Small intestine (tissue), 7 donors: ENCODE measurements around the gene FOXJ3. TPM values are rescaled to one million over a fixed set of nuclear protein-coding genes. Genes with fewer than 3 reads are reported as not detected.
A peak's percentile ranks its signal among the peaks of the same experiment; 100 is the strongest.

Experiments used
- DNase-seq, 2 donors: peaks; one replicate each; pipeline versions ENCODE4 v3.0.0 to v3.0.0-alpha.2; 2013
- FAIRE-seq: peaks from 2 replicates; lab custom pipeline; 2012; peaks lifted over from hg19 to GRCh38; lab: Jason Lieb, UNC
- H3K27ac ChIP-seq, 3 donors: one replicate each; pipeline ENCODE4 v1.5.1; 2013; ENCODE audit warnings: low read length in 2 of 3, mild to moderate bottlenecking in 2 of 3, control low read depth in 1 of 3, inconsistent platforms in 1 of 3, low read depth in 1 of 3, moderate library complexity in 1 of 3
- H3K27me3 ChIP-seq, 3 donors: one replicate each; pipeline ENCODE4 v1.6.1; 2013; ENCODE audit warnings: low read length in 3 of 3, inconsistent platforms in 1 of 3; ENCODE audit not compliant: control insufficient read depth in 3 of 3, insufficient read depth in 3 of 3
- H3K36me3 ChIP-seq, 3 donors: one replicate each; pipeline ENCODE4 v1.6.1; 2013; ENCODE audit warnings: low read length in 3 of 3, inconsistent platforms in 1 of 3, low read depth in 1 of 3, mild to moderate bottlenecking in 1 of 3, moderate library complexity in 1 of 3; ENCODE audit not compliant: control insufficient read depth in 3 of 3, insufficient read depth in 2 of 3
- H3K4me1 ChIP-seq, 3 donors: one replicate each; pipeline ENCODE4 v1.6.1; 2013; ENCODE audit warnings: low read length in 2 of 3, inconsistent platforms in 1 of 3, low read depth in 1 of 3, mild to moderate bottlenecking in 1 of 3, moderate library complexity in 1 of 3; ENCODE audit not compliant: control insufficient read depth in 3 of 3, insufficient read depth in 2 of 3
- H3K4me3 ChIP-seq, 3 donors: one replicate each; pipeline ENCODE4 v1.5.1; 2013; ENCODE audit warnings: low read length in 3 of 3, control low read depth in 1 of 3, inconsistent platforms in 1 of 3, low read depth in 1 of 3, mild to moderate bottlenecking in 1 of 3, moderate library complexity in 1 of 3
- H3K9me3 ChIP-seq, 2 donors: one replicate each; pipeline ENCODE4 v1.6.1; 2013; ENCODE audit warnings: low read depth in 1 of 2, low read length in 1 of 2; ENCODE audit not compliant: control insufficient read depth in 2 of 2, insufficient read depth in 1 of 2
- WGBS, 3 donors: extraction: QIAGEN DNeasy Blood & Tissue Kit; methylation state at CpG; one replicate each; pipeline ENCODE4 v1.1.7; 2013; 5-methylcytosine and 5-hydroxymethylcytosine counted together
- polyA plus RNA-seq, 4 donors: library from polyadenylated mRNA; stranded (reverse) in 3 of 4; unstranded in 1 of 4; fragments of 200-250 nt in 3 of 4; fragments of 120-200 nt in 1 of 4; gene quantifications; one replicate each; pipeline versions ENCODE4 v1.2.1 to v1.2.3, GENCODE V29; 2013
- donor health status: healthy with polysubstance abuse.
- donor health status: control.
- donor health status: control.
- donor health status: Bipolar disorder and iron deficiency.
- donor health status: healthy.

FOXJ3 gene
- polyA plus RNA-seq, 4 donors = 13.9 to 38.3 (median 15.1) TPM

DNA sequence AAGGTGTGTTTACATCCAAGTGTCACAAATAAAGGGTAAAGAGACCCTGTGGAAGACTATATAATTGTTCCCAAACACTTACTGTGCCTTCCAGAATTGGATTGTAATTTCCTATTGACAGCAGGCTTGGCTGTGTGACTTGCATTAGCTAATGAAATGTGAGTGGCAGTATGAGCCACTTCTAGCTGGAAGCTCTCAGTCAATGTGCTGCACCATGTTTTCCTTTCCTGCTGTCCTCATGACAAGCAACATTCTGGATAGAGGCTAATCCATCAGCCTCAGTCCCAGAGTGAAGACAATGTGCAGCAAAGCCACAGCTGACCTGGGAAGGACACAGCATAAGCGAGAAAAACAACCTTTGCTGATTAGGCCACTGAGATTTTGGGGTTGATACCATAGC, 5.9 kb upstream of the FOXJ3 start:
- H3K9me3 ChIP-seq = no peaks in the 10 kb centered on the region
- peak overlapping the region in 1 of 3 donors; percentile 23 for H3K27ac ChIP-seq
- H3K4me1 ChIP-seq = peaks cover 2 to 25% (median 12%) of the 10 kb centered on the region in 3 donors
- H3K27me3 ChIP-seq = no peaks in the 10 kb centered on the region
- WGBS, 3 donors = 77 to 96% (median 86%) methylated on average over 1 of the region's 1 CpG
- FAIRE-seq (no peak), DNase-seq (no peak)
- no peak overlapping the region for H3K4me3 ChIP-seq
- H3K36me3 ChIP-seq = no peaks in the 10 kb centered on the region

DNA sequence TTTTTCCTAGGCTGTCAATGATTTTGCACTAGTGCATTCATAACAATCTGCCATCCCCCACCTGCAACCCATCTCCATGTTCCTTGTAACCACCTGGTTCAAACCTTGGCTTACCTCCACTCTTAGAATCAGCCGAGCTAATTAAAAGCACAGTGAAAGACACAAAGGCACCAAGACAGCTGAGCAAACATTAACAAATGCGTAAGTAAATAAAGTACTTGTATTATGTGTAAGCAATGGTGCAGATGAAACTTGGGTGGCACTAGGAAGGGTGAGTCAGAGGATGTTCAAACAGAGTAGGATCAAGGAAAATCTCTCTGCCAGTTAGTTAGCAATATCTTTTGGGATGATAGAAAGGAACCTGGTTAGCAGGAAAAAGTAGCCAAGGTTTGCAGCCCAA, 5.1 kb upstream of the FOXJ3 start:
- Histone ChIP-seq H3K4me1 (peaks cover 2 to 26% (median 13%) of the 10 kb centered on the region in 3 donors), H3K36me3 (no peaks in the 10 kb centered on the region), H3K9me3 (no peaks in the 10 kb centered on the region), H3K27ac (peak overlapping the region in 1 of 3 donors; percentile 23), H3K4me3 (no peak overlapping the region), H3K27me3 (no peaks in the 10 kb centered on the region)
- 15 to 44% (median 42%) methylated on average over 2 of the region's 2 CpGs for WGBS, 3 donors
- DNase-seq (peak; percentile 65 to 79), FAIRE-seq (no peak)

DNA sequence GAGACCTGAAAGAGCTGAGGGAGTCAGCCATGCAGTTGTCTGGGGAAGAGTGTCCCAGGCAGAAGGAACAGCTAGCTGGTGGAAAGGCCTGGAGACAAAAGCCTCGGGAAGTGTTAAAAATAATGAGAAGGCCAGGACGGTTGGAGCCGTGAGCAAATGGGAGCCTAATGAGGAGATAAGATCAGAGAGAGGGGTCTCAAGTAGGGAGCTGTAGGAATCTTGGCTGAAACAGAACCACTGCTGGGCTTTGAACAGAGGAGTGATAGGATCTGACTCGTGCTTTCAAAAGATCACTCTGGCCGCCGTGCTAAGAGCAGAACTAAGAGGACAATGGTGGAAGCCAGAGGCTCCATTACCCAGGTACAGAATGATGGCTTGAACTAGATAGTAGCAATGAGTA, 1.9 kb upstream of the FOXJ3 start:
- WGBS, 3 donors = 76 to 94% (median 87%) methylated on average over 6 of the region's 6 CpGs
- no peak for FAIRE-seq
- H3K4me3 ChIP-seq = no peak overlapping the region
- H3K36me3 ChIP-seq = no peaks in the 10 kb centered on the region
- H3K27ac ChIP-seq = no peak overlapping the region
- H3K27me3 ChIP-seq = no peaks in the 10 kb centered on the region
- peaks cover 2 to 33% (median 22%) of the 10 kb centered on the region in 3 donors for H3K4me1 ChIP-seq
- DNase-seq = no peak
- H3K9me3 ChIP-seq = no peaks in the 10 kb centered on the region

DNA sequence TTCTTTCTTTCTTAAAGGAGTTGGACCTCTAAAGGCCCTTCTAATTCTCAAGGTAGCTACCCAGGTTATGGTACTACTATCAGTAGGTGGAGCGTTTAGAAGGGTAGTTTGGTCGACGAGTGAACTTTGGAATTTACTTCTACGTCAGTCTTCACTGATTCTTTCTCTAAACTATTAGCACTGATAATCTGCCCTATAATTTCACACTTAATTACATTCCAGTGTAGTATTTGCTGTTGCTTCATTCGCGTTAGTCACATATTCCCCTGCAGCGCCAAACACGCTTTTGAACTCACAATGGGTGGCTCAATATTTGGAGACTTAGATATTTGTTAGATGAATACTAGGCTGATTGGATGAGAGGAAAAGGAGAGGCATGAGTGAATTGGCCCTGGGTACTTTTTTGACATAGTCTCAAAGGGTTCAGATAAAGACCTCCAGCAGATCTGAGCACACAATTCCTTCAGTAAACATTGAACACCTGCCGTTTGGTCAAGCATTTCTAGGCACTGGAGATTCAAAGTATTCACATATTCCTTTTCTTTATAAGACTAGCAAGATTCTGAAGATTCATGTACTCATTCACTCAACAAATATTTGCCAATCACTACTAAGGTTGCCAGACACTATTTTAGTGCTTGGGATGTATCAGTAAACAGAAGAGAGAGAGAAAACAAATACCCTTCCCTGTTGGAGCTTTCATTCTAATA, 929 bp upstream of the FOXJ3 start:
- no peaks in the 10 kb centered on the region for H3K36me3 ChIP-seq
- FAIRE-seq = no peak
- WGBS, 3 donors = 3 to 13% (median 8%) methylated on average over 9 of the region's 9 CpGs
- no peaks in the 10 kb centered on the region for H3K27me3 ChIP-seq
- H3K4me1 ChIP-seq = peaks cover 2 to 30% (median 22%) of the 10 kb centered on the region in 3 donors
- peak overlapping the region; percentile 93 to 97 (median 94) for H3K4me3 ChIP-seq
- H3K9me3 ChIP-seq = no peaks in the 10 kb centered on the region
- DNase-seq = peak; percentile 90 to 95
- peak overlapping the region; percentile 98 to 99 (median 99) for H3K27ac ChIP-seq

DNA sequence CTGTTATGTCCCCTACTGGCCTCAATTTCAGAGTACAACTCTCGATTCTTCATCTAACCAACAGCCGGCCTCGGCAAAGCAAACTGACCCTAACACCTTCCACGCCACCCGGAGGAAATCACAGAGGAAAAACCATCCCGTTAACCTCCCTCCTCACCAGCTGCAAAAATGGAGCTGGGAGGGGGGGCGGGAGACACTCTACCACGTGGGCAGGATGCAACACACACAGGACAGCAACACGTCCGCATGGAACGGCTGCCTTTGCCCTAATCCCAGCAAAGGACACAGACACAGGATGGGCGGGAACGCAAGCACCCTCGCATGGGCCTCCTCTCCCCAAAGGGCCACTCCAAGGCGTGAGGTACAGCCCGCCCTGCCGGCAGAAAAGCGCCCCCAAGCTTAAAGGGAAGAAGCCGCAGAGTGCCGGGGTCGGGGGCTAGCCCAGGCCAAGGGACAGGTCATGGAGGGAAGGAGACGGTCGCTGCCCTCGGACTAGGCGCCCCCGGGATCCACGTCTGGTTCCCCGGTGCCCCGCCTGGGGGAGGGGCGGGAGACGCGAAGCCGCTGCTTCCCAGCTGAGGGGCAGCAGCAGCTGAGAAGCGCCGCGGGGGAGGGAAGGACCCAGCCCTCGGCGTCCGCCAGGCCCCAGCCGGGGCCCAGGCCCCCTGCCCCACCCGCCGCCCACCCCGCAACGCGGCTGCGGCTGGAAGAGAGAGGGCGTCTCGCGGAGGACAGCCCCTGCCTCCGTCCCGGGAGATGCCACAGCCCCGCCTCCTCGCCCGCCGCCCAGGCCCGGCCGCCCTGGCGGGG, 590 bp downstream of the FOXJ3 start:
- Histone ChIP-seq H3K9me3 (no peaks in the 10 kb centered on the region), H3K4me1 (peaks cover 2 to 26% (median 18%) of the 10 kb centered on the region in 3 donors), H3K27ac (peak overlapping the region; percentile 98 to 99 (median 99)), H3K27me3 (no peaks in the 10 kb centered on the region), H3K4me3 (peak overlapping the region; percentile 93 to 97 (median 94)), H3K36me3 (no peaks in the 10 kb centered on the region)
- DNase-seq (peak; percentile 34 to 71), FAIRE-seq (no peak)
- 0 to 1% (median 1%) methylated on average over 37 to 58 of the region's 58 CpGs for WGBS, 3 donors

DNA sequence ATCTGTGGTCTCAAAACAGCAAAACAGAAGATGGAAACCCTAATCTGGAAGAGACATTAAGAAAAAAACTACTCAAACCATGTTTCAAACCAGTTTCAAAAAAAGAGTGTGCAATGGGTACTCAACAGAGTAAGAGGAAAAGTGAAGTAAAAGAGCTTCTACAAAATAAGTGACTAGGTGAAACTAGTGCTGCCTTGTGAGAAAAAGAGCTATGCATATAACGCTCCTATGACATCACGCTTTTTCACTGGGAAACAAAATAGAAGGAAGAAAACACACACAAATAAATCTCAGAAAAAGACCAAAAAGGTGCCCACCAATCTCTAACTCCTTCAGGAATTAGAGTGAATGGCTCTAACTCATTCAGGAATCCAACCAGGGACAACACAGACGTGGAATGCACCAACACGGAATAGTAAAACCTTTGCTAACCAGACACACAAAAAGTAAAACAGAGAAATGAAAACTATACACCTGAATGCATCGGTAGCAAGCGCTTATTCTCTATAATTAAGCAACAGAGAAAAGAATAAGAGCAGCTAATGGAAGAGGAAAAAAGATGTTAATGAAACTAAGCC, 1.3 kb downstream of the FOXJ3 start:
- peak in 1 of 2 donors; percentile 30 for DNase-seq
- 1 to 6% (median 5%) methylated on average over 6 of the region's 6 CpGs for WGBS, 3 donors

DNA sequence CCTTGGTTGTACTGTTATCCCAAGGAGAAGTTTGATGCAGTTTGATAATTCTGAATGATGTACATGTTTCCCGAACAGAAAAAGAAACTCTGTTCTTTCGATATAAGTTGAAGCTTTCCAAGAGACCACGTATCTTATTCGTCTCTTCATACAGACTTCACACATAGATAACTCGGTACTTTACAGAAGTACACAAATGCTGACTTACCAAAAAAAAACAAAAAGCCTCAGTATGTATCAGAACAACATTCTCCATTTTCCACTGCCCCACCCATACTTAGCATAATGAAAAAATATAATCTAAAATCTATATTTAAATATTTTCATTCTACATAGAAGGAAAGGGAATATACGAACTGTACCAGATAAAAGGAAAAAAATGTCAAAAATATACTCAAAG, 2.2 kb downstream of the FOXJ3 start:
- Histone ChIP-seq H3K27me3 (no peaks in the 10 kb centered on the region), H3K27ac (no peak overlapping the region), H3K9me3 (no peaks in the 10 kb centered on the region), H3K4me1 (peaks cover 2 to 24% (median 20%) of the 10 kb centered on the region in 3 donors), H3K4me3 (no peak overlapping the region), H3K36me3 (peaks cover 0 to 2% (median 0%) of the 10 kb centered on the region in 3 donors)
- FAIRE-seq = no peak
- 53 to 65% (median 61%) methylated on average over 6 of the region's 6 CpGs for WGBS, 3 donors
- no peak for DNase-seq

More for the DNA sequence above, 1.3 kb downstream of the FOXJ3 start:
- H3K27me3 ChIP-seq = no peaks in the 10 kb centered on the region
- peak overlapping the region in 2 of 3 donors; percentile 98 to 99 for H3K27ac ChIP-seq
- H3K4me1 ChIP-seq = peaks cover 2 to 25% (median 17%) of the 10 kb centered on the region in 3 donors
- no peaks in the 10 kb centered on the region for H3K36me3 ChIP-seq
- H3K9me3 ChIP-seq = no peaks in the 10 kb centered on the region
- no peak for FAIRE-seq
- H3K4me3 ChIP-seq = peak overlapping the region; percentile 93 to 97 (median 94)

DNA sequence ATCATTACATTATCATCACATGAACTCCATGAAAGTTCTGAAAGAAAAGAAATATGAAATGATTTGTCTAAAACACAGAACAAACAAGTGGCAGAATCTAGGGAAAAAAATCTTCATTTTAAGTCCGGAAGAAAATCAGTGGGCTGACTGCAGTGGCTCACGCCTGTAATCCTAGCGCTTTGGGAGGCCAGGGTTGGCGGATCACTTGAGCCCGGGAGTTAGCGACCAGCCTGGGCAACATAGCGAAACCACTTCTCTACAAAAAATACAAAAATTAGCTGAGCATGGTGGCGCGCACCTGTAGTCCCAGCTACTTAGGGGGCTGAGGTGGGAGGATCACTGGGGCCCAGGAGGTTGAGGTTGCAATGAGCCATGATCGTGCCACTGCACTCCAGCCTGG, 4.8 kb downstream of the FOXJ3 start:
- Histone ChIP-seq H3K36me3 (peaks cover 0 to 3% (median 0%) of the 10 kb centered on the region in 3 donors), H3K27me3 (no peaks in the 10 kb centered on the region), H3K9me3 (no peaks in the 10 kb centered on the region), H3K4me1 (peaks cover 0 to 14% (median 7%) of the 10 kb centered on the region in 3 donors), H3K27ac (no peak overlapping the region), H3K4me3 (no peak overlapping the region)
- no peak for FAIRE-seq
- no peak for DNase-seq
- 97 to 98% (median 98%) methylated on average over 10 of the region's 10 CpGs for WGBS, 3 donors
